GM12865 (cell line): Measurements from ENCODE around the gene NPLOC4.

ENCODE experiments used
- DNase-seq: peaks from one replicate; pipeline ENCODE4 v3.0.0; 2010; ENCODE audit warnings: low read depth
- H3K4me3 ChIP-seq: 2 replicates; pipeline ENCODE4 v1.5.1; 2011; ENCODE audit warnings: mild to moderate bottlenecking, low read depth, low read length, control low read depth
- CTCF ChIP-seq: IDR thresholded peaks from 2 replicates; pipeline ENCODE4 v1.5.1; 2011; ENCODE audit warnings: low read length, control low read depth, low read depth, inconsistent platforms; ENCODE audit not compliant: insufficient read depth; ENCODE audit errors: missing control alignments

NPLOC4 gene

GRCh38 chr17:81563861-81564586 lies 72.9 kb downstream of the NPLOC4 start:
- no peak for DNase-seq
- no peak overlapping the region for H3K4me3 ChIP-seq
- no peak for TF ChIP-seq CTCF

GRCh38 chr17:81561494-81561885 lies 75.4 kb downstream of the NPLOC4 start:
- H3K4me3 ChIP-seq: no peak overlapping the region
- TF ChIP-seq CTCF: no peak
- DNase-seq: no peak

- no peak for DNase-seq
- TF ChIP-seq CTCF: peak; percentile 4
Observed at GRCh38 chr17:81558941-81559806, 77.7 kb downstream of the NPLOC4 start.

GRCh38 chr17:81558115-81558468 lies 78.8 kb downstream of the NPLOC4 start:
- no peak for TF ChIP-seq CTCF
- no peak overlapping the region for H3K4me3 ChIP-seq
- no peak for DNase-seq

More at GRCh38 chr17:81558941-81559806, 77.7 kb downstream of the NPLOC4 start:
- H3K4me3 ChIP-seq: no peak overlapping the region

GRCh38 chr17:81557276-81558114 lies 79.4 kb downstream of the NPLOC4 start:
- no peak overlapping the region for H3K4me3 ChIP-seq
- no peak for TF ChIP-seq CTCF
- no peak for DNase-seq

GRCh38 chr17:81556863-81557262 lies 80.0 kb downstream of the NPLOC4 start:
- no peak for DNase-seq
- no peak overlapping the region for H3K4me3 ChIP-seq
- no peak for TF ChIP-seq CTCF
